Measurements from ENCODE around the gene SLC30A10.
"Not testable (repeated sequence)": the region's sequence is repeated elsewhere in the genome, so short reads cannot be mapped to it uniquely, and the experiment has no call there.

Gene SLC30A10

GRCh38 chr1:219871427-219872057, 56.8 kb downstream of the SLC30A10 start:
- H3K27me3 ChIP-seq (ENCODE audit: low read depth, low read length) = peaks cover 9% of the 10 kb centered on the region
- no peaks in the 10 kb centered on the region for H3K36me3 ChIP-seq (replicated peaks; ENCODE audit: low read depth, low read length)
- H3K27ac ChIP-seq (ENCODE audit: low read length) = no peak overlapping the region
- H3K4me1 ChIP-seq (ENCODE audit: low read length) = no peaks in the 10 kb centered on the region
- no peak overlapping the region for H3K9ac ChIP-seq (ENCODE audit: low read length)
- no peak overlapping the region for H2AFZ ChIP-seq (ENCODE audit: low read depth, low read length)
- H3K4me2 ChIP-seq (ENCODE audit: low read length) = no peak overlapping the region
- no peaks in the 10 kb centered on the region for H4K20me1 ChIP-seq (ENCODE audit: insufficient read depth, low read length)
- no peaks in the 10 kb centered on the region for H3K9me3 ChIP-seq (ENCODE audit: insufficient read depth, low read length)
- no peaks in the 10 kb centered on the region for H3K79me2 ChIP-seq (ENCODE audit: low read length)
- no peak overlapping the region for H3K4me3 ChIP-seq (ENCODE audit: low read length)
- TF ChIP-seq, protein P1, sequence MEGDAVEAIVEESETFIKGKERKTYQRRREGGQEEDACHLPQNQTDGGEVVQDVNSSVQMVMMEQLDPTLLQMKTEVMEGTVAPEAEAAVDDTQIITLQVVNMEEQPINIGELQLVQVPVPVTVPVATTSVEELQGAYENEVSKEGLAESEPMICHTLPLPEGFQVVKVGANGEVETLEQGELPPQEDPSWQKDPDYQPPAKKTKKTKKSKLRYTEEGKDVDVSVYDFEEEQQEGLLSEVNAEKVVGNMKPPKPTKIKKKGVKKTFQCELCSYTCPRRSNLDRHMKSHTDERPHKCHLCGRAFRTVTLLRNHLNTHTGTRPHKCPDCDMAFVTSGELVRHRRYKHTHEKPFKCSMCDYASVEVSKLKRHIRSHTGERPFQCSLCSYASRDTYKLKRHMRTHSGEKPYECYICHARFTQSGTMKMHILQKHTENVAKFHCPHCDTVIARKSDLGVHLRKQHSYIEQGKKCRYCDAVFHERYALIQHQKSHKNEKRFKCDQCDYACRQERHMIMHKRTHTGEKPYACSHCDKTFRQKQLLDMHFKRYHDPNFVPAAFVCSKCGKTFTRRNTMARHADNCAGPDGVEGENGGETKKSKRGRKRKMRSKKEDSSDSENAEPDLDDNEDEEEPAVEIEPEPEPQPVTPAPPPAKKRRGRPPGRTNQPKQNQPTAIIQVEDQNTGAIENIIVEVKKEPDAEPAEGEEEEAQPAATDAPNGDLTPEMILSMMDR (IDR thresholded peaks at IDR 0.05; ENCODE audit: low read depth, low read length) = no peak
- TF ChIP-seq EZH2phosphoT487 (IDR thresholded peaks at IDR 0.05; ENCODE audit: low read depth) = no peak

DNA sequence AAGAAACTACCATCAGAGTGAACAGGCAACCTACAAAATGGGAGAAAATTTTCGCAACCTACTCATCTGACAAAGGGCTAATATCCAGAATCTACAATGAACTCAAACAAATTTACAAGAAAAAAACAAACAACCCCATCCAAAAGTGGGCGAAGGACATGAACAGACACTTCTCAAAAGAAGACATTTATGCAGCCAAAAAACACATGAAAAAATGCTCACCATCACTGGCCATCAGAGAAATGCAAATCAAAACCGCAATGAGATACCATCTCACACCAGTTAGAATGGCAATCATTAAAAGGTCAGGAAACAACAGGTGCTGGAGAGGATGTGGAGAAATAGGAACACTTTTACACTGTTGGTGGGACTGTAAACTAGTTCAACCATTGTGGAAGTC, 59.7 kb downstream of the SLC30A10 start:
- H3K4me2 ChIP-seq (ENCODE audit: low read length); H3K36me3 ChIP-seq (replicated peaks; ENCODE audit: low read depth, low read length); H3K4me3 ChIP-seq (ENCODE audit: low read length); H3K4me1 ChIP-seq (ENCODE audit: low read length); H3K79me2 ChIP-seq (ENCODE audit: low read length); H2AFZ ChIP-seq (ENCODE audit: low read depth, low read length); H3K27me3 ChIP-seq (ENCODE audit: low read depth, low read length); H4K20me1 ChIP-seq (ENCODE audit: insufficient read depth, low read length); H3K9ac ChIP-seq (ENCODE audit: low read length); H3K9me3 ChIP-seq (ENCODE audit: insufficient read depth, low read length); H3K27ac ChIP-seq (ENCODE audit: low read length): not testable (repeated sequence)

Measured in OCI-LY3 (cell line).